Mesenteric fat pad (tissue), 1 donor: ENCODE data around the gene ZNF493. TPM values are rescaled to one million over a fixed set of nuclear protein-coding genes. Genes with fewer than 3 reads are reported as not detected.

Source experiments
- DNase-seq: peaks from one replicate; pipeline ENCODE4 v3.0.0-alpha.2; 2020; ENCODE audit warnings: low spot score
- long read RNA-seq: library from polyadenylated mRNA; unstranded; transcript quantifications from one replicate; pipeline ENCODE4 v2.0.0, GENCODE V29; 2020
- total RNA-seq: library from RNA; stranded (reverse); fragmentation: NEBNext Ultra II Directional; extraction: Animal tissue kit (Norgen Biotek cat#: 25700); gene quantifications from one replicate; pipeline ENCODE4 v1.2.1, GENCODE V29; 2021
- donor health status: DM: yes; HTN: yes; CAD: no.

The ZNF493 gene
- total RNA-seq: 10.8 TPM
- long read RNA-seq, partial matches to known transcripts: 0 of 1 reads
- long read RNA-seq, other reads (novel, unspliced or antisense): 0 of 1 reads

GRCh38 chr19:21396893-21397572, at the start of gene ZNF493:
ZNF493 (plus strand) TSS chr19:21397133; CDS start chr19:21397238, 105 bp downstream.
- peak; percentile 94 for DNase-seq

- DNase-seq: no peak
These were observed 44.1 kb upstream of the ZNF493 start for GRCh38 chr19:21352830-21353229.

DNA sequence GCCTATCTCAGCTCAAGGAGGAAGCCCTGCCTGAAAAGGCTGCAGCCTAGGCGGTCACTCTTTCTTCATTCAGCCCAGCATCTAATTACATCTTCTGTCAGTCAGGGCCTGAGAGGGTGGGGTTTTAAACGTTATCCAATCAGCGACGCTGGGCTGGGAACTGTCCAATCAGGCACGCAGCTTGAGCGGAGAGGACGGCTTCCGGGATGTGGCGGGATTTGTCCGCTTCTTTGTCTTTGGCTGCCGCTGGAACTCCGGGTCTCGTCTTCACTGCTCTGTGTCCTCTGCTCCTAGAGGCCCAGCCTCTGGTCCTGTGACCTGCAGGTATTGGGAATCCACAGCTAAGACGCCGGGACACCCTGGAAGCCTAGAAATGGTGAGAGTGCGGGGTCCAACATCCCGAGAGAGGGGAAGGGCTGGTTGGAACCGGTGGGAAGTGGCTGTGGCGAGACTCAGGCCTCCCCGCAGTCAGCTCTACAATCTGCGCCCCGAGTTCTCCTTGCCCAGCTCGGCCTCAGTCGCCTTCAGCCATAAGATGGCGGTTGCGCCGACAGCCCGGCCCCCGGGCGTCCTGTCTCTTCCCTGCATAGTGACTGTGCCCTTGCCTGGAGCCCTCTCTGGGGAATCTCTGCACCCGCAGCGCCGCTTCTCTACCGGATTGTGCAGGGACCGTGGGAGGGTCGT, 38.0 kb upstream of the ZNF493 start, which contains the start of gene ZNF738:
TSS of gene ZNF738 (plus strand) at position 233 of the 684 bp plus-strand sequence. CDS start at position 374, 141 bp downstream.
- peak; percentile 96 for DNase-seq

- no peak for DNase-seq
These were observed 34.6 kb upstream of the ZNF493 start for GRCh38 chr19:21362291-21362690.

- no peak for DNase-seq
These were observed 12.9 kb upstream of the ZNF493 start for GRCh38 chr19:21383980-21384582.

DNA sequence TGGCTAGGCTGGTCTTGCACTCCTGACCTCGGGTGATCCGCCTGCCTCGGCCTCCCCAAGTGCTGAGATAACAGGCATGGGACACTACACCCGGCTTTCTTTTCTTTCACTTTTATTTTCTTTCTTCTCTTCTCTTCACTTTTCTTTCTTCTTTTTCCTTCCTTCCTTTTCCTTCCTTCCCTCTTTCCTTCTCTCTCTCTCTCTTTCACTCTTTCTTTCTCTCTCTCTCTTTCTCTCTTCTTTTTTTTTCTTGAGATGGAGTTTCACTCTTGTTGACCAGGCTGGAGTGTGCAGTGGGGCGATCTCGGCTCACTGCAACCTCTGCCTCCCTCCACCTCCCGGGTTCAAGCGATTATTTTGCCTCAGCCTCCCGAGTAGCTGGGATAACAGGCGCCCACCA, 812 bp upstream of the ZNF493 start:
- DNase-seq: no peak

DNA sequence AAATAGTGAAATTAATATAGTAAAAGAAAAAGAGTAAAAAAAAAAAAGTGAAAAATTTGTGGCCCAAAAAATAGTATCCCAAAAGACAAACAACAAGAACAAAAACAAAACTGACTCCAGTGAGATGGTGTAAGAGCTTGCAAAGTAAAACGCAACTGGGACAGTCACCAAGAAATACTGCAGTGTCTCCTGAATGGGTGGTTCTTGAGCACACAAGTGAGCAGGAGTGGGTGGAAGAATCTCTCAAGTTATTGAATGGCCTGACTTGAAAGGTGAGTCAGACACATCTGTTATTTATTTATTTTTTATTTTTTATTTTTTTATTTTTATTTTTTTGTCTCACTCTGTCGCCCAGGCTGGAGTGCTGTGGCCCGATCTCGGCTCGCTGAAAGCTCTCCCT, 1.9 kb downstream of the ZNF493 start:
- no peak for DNase-seq

GRCh38 chr19:21402303-21402985, 5.5 kb downstream of the ZNF493 start:
- DNase-seq: no peak

DNA sequence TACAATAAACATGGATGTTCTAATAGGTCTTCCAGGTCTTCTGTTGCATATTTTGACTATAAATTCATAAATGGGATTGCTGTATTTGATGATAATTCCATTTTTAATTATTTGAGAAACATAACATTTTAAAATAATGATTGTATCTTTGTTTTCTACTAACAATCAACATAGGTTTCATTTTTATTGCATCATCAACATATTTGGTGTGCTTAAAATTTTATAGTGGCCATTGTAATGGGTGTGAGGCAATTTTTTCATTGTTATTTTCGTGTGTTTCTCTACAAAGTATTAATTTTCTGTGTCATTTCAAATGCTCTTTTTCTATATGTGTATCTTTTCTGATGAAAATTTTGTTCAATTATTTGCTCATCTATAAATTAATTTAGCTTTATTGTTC, 13.2 kb downstream of the ZNF493 start:
- no peak for DNase-seq

- no peak for DNase-seq
These were observed 25.3 kb downstream of the ZNF493 start for GRCh38 chr19:21422244-21422643.

DNA sequence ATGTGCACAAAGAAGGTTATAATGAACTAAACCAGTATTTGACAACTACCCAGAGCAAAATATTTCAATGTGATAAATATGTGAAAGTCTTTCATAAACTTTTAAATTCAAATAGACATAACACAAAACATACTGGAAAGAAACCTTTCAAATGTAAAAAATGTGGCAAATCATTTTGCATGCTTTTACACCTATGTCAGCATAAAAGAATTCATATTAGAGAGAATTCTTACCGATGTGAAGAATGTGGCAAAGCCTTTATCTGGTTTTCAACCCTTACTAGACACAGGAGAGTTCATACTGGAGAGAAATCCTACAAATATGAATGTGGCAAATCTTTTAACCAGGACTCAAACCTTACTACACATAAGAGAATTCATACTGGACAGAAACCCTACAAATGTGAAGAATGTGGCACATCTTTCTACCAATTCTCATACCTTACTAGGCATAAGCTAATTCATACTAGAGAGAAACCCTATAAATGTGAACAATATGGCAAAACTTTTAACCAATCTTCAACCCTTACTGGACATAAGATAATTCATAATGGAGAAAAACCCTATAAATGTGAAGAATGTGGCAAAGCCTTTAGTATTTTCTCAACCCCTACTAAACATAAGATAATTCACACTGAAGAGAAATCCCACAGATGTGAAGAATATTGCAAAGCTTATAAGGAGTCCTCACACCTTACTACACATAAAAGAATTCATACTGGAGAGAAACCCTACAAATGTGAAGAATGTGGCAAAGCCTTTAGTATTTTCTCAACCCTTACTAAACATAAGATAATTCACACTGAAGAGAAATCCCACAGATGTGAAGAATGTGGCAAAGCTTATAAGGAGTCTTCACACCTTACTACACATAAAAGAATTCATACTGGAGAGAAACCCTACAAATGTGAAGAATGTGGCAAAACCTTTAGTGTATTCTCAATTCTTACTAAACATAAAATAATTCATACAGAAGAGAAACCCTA, 26.4 kb downstream of the ZNF493 start:
- DNase-seq: no peak

- no peak for DNase-seq
These were observed 33.7 kb downstream of the ZNF493 start for GRCh38 chr19:21430675-21431074.

- DNase-seq: no peak
These were observed 35.7 kb downstream of the ZNF493 start for GRCh38 chr19:21432590-21432989.

DNA sequence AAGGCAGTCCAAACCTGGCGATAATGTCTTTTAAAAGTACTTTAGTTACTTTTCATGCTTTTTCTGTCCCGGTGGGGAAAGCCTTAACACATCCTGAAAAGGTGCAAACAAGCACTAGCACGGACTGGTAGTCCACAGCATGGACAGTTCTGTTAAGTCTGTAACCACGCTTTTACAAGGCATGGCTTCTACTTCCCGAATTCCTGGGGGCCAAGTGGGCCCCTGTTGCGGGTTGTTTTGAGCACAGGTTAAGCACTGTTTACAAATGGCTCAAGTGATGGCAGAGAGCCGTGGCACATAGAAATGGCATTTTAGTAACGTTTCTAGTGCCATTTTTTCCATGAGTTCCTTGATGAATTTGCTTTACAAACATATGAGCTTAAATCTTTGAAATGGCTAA, 37.6 kb downstream of the ZNF493 start:
- DNase-seq: no peak

GRCh38 chr19:21434967-21435544, 38.1 kb downstream of the ZNF493 start:
- no peak for DNase-seq

DNA sequence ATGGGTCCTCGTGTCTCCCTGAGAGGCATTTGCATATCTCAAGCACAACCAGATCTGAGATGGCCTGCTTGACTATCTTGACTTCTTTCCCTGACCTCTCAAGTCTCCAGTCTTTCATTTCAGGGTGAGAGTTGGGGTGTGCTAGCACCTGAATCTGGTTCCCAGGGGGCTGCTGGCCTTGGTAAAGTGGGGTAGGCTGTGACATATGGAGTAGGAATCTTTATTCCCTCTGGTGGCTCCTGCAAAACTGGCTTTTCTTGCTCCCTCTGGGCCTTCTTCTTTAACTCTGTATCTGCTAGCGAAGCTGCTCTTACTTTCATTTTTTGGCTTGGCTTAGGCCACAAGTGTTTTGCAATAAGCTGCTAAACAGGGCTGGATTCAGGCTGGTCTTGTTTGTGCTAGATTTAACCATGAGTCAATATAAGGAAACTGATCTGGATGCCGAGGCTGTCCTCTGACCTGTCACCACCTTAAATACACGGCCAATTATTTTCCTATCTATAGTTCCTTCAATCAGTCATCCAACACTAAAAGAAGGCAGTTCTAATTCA, 42.3 kb downstream of the ZNF493 start:
- DNase-seq: no peak

DNA sequence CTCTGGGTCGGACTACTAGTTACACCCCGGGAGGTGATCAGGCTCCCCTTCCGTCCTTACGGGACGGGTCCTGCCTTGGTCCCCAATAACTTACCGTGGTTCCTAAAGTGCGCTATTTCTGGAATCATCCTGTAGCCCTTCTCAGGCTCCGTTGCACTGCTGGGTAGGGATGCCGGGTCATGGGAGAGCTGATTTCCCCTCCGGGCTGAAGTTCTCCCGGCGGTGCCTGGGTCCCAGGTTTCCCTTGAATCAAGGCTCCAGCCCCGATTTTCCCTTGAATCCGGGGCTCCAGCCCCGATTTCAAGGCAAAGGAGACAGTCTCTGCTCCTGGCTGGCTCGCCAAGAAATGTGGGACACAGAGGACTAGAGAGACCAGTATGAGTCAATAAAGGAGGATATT, 43.4 kb downstream of the ZNF493 start:
- DNase-seq: no peak

- DNase-seq: no peak
These were observed 54.3 kb downstream of the ZNF493 start for GRCh38 chr19:21451187-21451586.

GRCh38 chr19:21454901-21455300, 58.0 kb downstream of the ZNF493 start:
- no peak for DNase-seq

- DNase-seq: no peak
These were observed 63.8 kb downstream of the ZNF493 start for GRCh38 chr19:21460686-21461085.
